ENCODE data around the gene CEBPA.

The CEBPA gene

DNA sequence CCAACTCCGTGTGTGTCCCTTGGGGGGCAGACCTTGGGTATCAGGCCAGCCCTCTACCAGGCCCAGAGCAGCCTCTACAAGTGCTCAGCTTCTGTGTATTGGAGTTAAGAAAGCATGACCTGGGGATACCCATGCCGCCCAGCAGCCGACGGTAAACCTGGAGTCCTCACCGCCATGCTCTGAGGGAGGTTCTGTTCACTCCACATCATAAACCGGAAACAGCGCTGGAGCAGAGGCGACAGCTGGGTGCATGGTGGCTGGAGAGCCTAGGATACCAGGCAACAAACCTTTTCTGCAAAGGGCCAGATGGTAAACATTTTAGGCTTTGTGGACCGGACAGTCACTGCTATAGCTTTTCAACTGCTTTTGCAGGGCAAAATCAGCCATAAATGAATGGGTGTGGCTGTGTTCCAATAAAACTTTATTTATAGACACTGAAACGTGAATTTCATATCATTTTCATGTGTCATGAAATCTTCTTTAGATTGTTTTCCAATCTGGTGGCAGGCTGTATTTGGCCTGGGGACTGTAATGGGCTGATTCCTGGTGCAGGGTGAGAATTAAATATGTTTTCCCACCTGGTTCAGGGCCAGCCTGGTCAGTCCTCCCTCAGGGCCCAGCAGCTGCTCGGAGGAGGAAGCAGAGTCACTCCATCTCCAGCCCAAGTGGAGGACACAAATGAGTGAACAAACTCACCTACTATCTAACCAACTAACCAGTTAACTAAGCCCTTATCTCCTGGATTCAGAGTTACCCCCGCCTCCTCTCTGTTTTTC is 30.9 kb downstream of the CEBPA start:
- DNase-seq (ENCODE audit: low read depth) = no peak

DNA sequence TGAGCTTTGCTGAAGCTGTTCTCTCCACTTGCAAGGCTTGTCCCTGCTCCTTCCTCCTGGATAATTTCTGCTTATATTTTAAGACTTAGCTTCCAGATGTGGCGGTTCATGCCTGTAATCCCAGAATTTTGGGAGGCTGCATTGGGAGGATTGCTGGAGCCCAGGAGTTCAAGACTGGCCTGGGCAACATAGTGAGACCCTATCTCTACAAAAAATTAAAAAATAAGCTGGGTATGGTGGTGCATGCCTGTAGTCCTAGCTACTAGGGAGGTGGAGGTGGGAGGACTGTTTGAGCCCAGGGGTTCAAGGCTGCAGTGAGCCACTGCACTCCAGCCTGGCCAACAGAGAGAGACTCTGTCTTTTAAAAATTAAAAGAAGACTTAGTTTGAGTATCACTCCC is 31.6 kb downstream of the CEBPA start:
- no peak for DNase-seq (ENCODE audit: low read depth)

- no peak for DNase-seq (ENCODE audit: low read depth)
These were observed 33.3 kb downstream of the CEBPA start for GRCh38 chr19:33269016-33269415.

DNA sequence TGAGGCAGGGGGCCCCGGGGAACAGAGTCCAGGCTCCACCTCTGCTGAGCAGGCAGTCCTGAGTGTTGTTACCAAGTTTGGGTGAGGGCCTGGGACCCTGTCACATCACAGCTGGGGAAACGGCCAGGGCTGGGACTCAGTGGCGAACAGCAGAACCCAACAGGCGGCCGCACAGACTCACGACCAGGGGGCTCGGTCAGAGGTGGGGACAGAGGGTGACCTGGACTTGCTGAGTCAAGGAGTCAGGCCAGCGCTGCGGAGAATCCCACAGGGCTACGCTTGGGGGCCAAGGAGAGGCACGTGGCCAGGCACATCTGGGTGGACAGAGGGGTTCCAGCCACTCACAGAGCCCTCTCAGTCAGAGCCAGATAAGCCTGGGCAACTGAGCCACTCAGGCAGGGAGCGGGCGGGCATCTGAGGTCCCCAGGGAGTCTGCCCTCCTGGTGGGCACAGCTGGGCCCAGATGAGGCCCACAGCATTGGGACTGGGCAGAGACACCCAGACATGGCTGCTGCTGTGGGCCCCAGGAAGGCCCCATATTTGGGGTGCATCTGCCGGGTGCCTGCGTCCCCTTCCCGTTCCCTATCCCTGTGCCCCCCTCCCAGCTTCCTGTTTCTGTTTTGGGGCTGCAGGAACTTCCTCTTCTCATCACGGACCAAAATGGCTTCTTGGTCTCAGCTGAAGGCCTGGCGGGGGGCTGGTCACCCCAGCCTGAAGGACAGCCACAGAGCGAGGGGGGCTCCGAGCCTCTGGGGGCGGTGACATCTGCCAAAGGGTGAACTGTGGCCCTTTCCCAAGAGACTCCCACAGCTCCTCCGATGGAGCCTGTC is 34.0 kb downstream of the CEBPA start:
- no peak for DNase-seq (ENCODE audit: low read depth)

DNA sequence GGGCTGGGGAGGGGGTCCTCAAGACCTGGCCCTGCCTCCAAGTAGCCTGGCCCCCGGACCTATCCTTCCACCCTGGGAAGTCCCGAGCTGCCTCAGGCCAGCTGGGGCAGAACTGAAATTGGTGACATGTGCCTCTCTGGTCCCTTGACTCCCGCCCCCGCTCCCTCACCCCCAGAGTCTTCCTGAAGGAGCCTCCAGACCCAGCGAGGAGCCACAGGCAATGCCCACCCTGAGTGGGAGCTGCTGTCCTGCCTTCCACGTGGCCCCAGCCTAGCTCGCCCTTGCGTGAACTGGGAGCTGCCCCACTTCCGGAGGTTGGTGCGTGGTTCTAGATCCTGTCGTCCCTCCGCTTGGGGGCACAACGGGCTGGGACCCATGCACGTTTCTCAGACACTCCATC is 34.6 kb downstream of the CEBPA start:
- DNase-seq (ENCODE audit: low read depth) = no peak

- no peak for DNase-seq (ENCODE audit: low read depth)
These were observed 35.3 kb downstream of the CEBPA start for GRCh38 chr19:33266974-33267484.

DNA sequence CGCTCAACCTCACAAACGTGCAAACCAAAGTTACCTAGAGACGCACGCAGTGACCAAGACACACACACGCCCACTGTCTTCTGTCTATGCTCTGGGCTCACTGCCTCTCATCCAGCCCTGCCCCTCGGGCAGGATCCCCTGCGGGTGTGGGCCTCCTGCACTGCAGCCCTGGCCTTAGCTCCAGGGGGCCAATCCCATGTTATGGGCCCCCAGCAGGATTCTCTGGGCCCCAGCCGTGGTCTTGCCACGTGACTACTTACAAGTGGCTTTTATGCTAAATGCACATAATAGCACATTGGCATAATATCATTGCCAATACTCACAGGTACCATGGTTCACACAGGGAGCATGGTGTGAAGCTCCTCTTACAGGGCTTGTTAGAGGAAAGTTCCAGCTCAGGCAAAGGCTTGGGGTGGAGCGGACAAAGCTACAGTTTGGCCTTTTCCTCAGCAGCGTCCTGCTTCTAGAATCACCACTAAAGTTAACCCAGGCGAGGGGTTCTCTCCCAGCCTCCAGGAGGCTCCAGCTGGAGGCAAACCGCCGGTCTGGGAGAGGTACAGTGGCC is 37.4 kb downstream of the CEBPA start:
- DNase-seq (ENCODE audit: low read depth) = no peak

- no peak for DNase-seq (ENCODE audit: low read depth)
These were observed 38.9 kb downstream of the CEBPA start for GRCh38 chr19:33263325-33264023.

- no peak for DNase-seq (ENCODE audit: low read depth)
These were observed 40.7 kb downstream of the CEBPA start for GRCh38 chr19:33261511-33262189.

GRCh38 chr19:33260628-33261418 is 41.5 kb downstream of the CEBPA start:
- no peak for DNase-seq (ENCODE audit: low read depth)

DNA sequence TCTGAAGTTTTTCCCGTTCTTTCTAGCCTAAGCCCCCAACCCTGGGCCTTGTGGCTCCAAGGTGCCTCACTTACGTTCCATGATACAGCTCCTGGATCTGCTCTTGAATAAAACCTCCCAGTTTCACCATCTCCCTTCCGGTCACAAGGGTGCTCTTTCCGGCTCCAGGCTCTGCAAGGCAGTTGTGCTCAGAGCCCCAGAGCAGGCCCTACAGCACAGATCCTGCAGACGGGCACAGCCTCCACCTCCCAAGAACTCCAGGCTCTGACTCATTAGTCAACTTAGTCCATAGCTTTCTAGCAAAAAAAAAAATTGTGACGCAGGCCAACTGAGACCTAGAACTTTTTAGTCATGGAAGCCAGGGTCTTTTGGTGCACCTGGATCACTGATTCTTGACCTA is 42.8 kb downstream of the CEBPA start:
- DNase-seq (ENCODE audit: low read depth) = no peak

GRCh38 chr19:33257828-33258227 is 44.5 kb downstream of the CEBPA start:
- DNase-seq (ENCODE audit: low read depth) = no peak

- no peak for DNase-seq (ENCODE audit: low read depth)
These were observed 46.1 kb downstream of the CEBPA start for GRCh38 chr19:33256261-33256660.

DNA sequence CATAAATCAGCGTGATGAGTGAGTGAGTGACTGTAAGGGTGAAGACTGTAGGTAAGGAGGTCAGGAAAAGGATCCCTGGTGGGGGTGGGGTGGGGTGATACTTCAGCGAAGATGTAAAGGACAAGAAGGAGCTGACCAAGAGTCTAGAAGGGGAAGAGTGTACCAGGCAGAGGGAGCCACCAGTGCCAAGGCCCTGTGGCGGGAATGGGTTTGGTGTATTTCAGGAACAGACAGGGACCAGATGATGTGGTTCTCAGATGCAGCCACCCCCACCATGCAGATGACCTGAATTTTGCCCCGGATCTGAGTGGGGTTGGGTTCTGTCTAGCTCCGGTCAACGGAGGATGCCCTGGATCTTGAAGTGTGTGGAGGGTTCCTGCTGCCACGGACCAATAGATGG is 46.6 kb downstream of the CEBPA start:
- no peak for DNase-seq (ENCODE audit: low read depth)

GRCh38 chr19:33254245-33254824 is 48.0 kb downstream of the CEBPA start:
- no peak for DNase-seq (ENCODE audit: low read depth)

DNA sequence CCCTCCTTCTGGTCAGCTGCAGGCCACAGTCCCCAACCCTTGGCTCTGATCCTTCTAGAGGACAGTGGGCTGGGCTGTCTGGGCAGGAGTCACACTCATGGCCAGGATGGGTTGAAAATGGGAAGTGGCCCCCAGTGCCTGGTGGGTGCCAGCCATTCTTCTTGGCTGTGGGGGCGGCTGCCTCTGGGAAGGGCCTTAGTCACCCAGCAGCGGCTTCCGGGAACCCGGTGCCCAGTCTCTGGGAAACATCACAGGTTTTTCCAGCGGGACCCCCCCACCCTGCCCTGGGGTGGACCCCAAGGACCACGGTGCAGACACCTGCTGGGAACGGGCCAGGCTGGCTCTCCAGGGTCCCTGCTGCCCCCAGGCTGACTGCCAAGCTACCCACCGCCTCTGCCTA is 49.4 kb downstream of the CEBPA start:
- DNase-seq (ENCODE audit: low read depth) = no peak

GRCh38 chr19:33252418-33252962 is 49.8 kb downstream of the CEBPA start:
- no peak for DNase-seq (ENCODE audit: low read depth)

DNA sequence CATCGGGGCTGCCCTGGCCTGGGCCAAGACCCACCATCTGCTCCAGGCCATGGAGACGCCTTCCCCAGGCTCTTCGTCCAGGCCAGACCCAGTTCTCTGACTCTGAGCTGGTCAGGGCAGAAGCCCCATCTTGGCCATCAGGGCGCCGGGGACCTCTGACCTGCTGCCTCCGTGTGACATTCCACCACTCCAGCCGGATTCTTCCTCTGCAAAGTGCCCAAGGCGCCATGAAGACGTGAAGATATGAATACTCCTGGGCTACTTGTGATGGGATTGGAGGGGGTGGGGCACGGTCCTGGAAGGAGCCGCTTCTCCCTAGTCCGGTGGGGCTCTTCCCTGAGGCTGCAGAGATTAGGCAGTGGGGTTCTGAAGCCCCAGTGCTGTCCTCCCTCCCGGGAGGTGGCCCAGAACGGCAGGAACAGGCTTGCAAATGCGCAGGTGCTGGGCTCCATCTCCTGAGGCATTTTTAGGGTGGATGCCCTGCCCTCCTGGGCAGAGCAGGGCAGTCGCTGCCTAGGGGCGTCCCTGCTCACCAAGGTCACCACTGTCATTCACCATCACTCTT is 50.7 kb downstream of the CEBPA start:
- DNase-seq (ENCODE audit: low read depth) = no peak

- DNase-seq (ENCODE audit: low read depth) = no peak
These were observed 51.3 kb downstream of the CEBPA start for GRCh38 chr19:33251076-33251475.

DNA sequence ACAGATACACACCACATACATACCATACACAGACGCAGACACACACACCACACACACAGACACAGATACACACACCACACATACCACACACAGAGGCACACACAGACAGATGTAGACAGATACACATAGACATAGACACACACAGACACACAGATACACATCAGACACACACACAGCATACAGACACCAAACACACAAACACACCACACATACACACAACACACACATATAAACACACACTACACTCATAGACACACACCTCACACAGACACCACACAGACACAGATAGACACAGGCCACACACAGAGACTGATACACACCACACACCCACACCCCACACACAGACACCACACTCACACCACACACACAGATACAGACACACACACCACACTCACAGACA is 51.8 kb downstream of the CEBPA start:
- DNase-seq (ENCODE audit: low read depth) = no peak

Measured in activated T-helper 9 cell treated with anti-CD3 and anti-CD28 coated beads, Interleukin-2, amount 50 U/mL, for 16 hours (primary cell).